HEK293 (cell line): Measurements from ENCODE around the gene AFAP1L2.

Experiments used
- CTCF ChIA-PET: fragments of 350-600 bp; formaldehyde crosslinking; extraction: SDS; loops from one replicate; lab custom pipeline; 2021; ENCODE audit warnings: antibody characterized with exemption; lab: Yijun Ruan, JAX
- POLR2A ChIA-PET: fragments of 300-600 bp; formaldehyde crosslinking; extraction: SDS; loops from one replicate; lab custom pipeline; 2020; ENCODE audit warnings: antibody characterized with exemption, inconsistent platforms; lab: Yijun Ruan, JAX
- H3K27ac ChIP-seq: fragments of 200-500 bp; sonication (Bioruptor generic); 2 replicates; pipeline ENCODE4 v1.5.1; 2014; ENCODE audit warnings: low read depth, low read length, control low read depth, inconsistent platforms; ENCODE audit errors: extremely low read depth
- H3K36me3 ChIP-seq, 2 experiments: fragments of 200-500 bp in 1 of 2; sonication (Bioruptor generic) in 1 of 2; 1 replicate in 1 of 2; 2 replicates in 1 of 2; pipeline ENCODE4 v1.5.1; 2014 to 2017; ENCODE audit warnings: inconsistent platforms in 2 of 2, low read length in 2 of 2; ENCODE audit not compliant: control insufficient read depth in 2 of 2, insufficient read depth in 1 of 2
- H3K4me1 ChIP-seq: fragments of 200-500 bp; sonication (Bioruptor generic); 2 replicates; pipeline ENCODE4 v1.5.1; 2014; ENCODE audit warnings: mild to moderate bottlenecking, low read length, inconsistent platforms; ENCODE audit not compliant: control insufficient read depth, insufficient read depth
- H3K4me3 ChIP-seq: 2 replicates; pipeline ENCODE4 v1.5.1; 2011; ENCODE audit warnings: low read depth, mild to moderate bottlenecking, control low read depth, low read length, moderate library complexity
- H3K9me3 ChIP-seq: fragments of 200-500 bp; sonication (Bioruptor generic); 2 replicates; pipeline ENCODE4 v1.5.1; 2014; ENCODE audit warnings: low read depth, low read length, inconsistent platforms; ENCODE audit not compliant: control insufficient read depth, insufficient read depth
- ATF2 ChIP-seq: fragments of 450-650 bp; formaldehyde crosslinking; IDR thresholded peaks from 2 replicates; pipeline ENCODE4 v1.5.1; 2016; ENCODE audit warnings: missing biosample characterization, missing genetic modification characterization, low read depth
- BCL6B ChIP-seq: fragments of 450-650 bp; formaldehyde crosslinking; IDR thresholded peaks from 2 replicates; pipeline ENCODE4 v1.5.1; 2017; ENCODE audit warnings: missing biosample characterization, missing genetic modification characterization
- OSR2 ChIP-seq: fragments of 450-650 bp; formaldehyde crosslinking; IDR thresholded peaks from 2 replicates; pipeline ENCODE4 v1.5.1; 2016; ENCODE audit warnings: missing biosample characterization, missing genetic modification characterization
- YY1 ChIP-seq: fragments of 450-650 bp; formaldehyde crosslinking; IDR thresholded peaks from 2 replicates; pipeline ENCODE4 v1.5.1; 2018; ENCODE audit warnings: missing biosample characterization, missing genetic modification characterization
- ZBTB17 ChIP-seq: fragments of 450-650 bp; formaldehyde crosslinking; IDR thresholded peaks from 2 replicates; pipeline ENCODE4 v1.5.1; 2016; ENCODE audit warnings: missing biosample characterization, missing genetic modification characterization
- ZBTB44 ChIP-seq: fragments of 450-650 bp; IDR thresholded peaks from 2 replicates; pipeline ENCODE4 v1.5.1; 2018; ENCODE audit warnings: missing biosample characterization, mild to moderate bottlenecking, missing genetic modification characterization
- ZNF155 ChIP-seq: fragments of 450-650 bp; formaldehyde crosslinking; IDR thresholded peaks from 2 replicates; pipeline ENCODE4 v1.5.1; 2016; ENCODE audit warnings: missing biosample characterization, missing genetic modification characterization
- ZNF324 ChIP-seq: fragments of 450-650 bp; formaldehyde crosslinking; IDR thresholded peaks from 2 replicates; pipeline ENCODE4 v1.5.1; 2016; ENCODE audit warnings: missing biosample characterization, missing genetic modification characterization
- ZNF521 ChIP-seq: fragments of 450-650 bp; formaldehyde crosslinking; IDR thresholded peaks from 2 replicates; pipeline ENCODE4 v1.5.1; 2017; ENCODE audit warnings: missing biosample characterization, mild to moderate bottlenecking, missing genetic modification characterization
- ZNF571 ChIP-seq: fragments of 450-650 bp; formaldehyde crosslinking; IDR thresholded peaks from 2 replicates; pipeline ENCODE4 v1.5.0; 2017; ENCODE audit warnings: missing biosample characterization, missing genetic modification characterization
- ZNF623 ChIP-seq: fragments of 450-650 bp; formaldehyde crosslinking; IDR thresholded peaks from 2 replicates; pipeline ENCODE4 v1.5.1; 2016; ENCODE audit warnings: missing biosample characterization, missing genetic modification characterization
- ZNF626 ChIP-seq: fragments of 450-650 bp; sonication (Bioruptor Pico); formaldehyde crosslinking; IDR thresholded peaks from 2 replicates; pipeline ENCODE4 v1.5.1; 2018; ENCODE audit warnings: missing biosample characterization, missing genetic modification characterization, inconsistent platforms
- ZNF658 ChIP-seq: fragments of 450-650 bp; formaldehyde crosslinking; IDR thresholded peaks from 2 replicates; pipeline ENCODE4; 2016; ENCODE audit warnings: missing biosample characterization, missing genetic modification characterization
- ZNF664 ChIP-seq: fragments of 450-650 bp; formaldehyde crosslinking; IDR thresholded peaks from 2 replicates; pipeline ENCODE4 v1.5.1; 2016; ENCODE audit warnings: missing biosample characterization, missing genetic modification characterization
- ZNF704 ChIP-seq: fragments of 450-650 bp; formaldehyde crosslinking; IDR thresholded peaks from 2 replicates; pipeline ENCODE4 v1.5.1; 2016; ENCODE audit warnings: missing biosample characterization, missing genetic modification characterization
- ZSCAN4 ChIP-seq: fragments of 450-650 bp; formaldehyde crosslinking; IDR thresholded peaks from 2 replicates; pipeline ENCODE4 v1.5.1; 2017; ENCODE audit warnings: missing biosample characterization, missing genetic modification characterization

The AFAP1L2 gene

GRCh38 chr10:114276066-114276465 is 128.2 kb downstream of the AFAP1L2 start:
- no peaks in the 10 kb centered on the region for H3K9me3 ChIP-seq
- no peak overlapping the region for H3K4me3 ChIP-seq
- POLR2A ChIA-PET, result no interaction called here
- no peak for TF ChIP-seq ZNF155 (tag by site-specific recombination)
- no peak for TF ChIP-seq YY1 (tag by site-specific recombination)
- TF ChIP-seq ZNF626 (tag by site-specific recombination), result no peak
- no peak for TF ChIP-seq ZBTB44
- TF ChIP-seq ZNF521 (tag by site-specific recombination), result no peak
- TF ChIP-seq ZNF324, result no peak
- TF ChIP-seq ZNF704, result no peak
- no peak for TF ChIP-seq ZNF571 (tag by site-specific recombination)
- no peak for TF ChIP-seq ZSCAN4 (tag by site-specific recombination)
- TF ChIP-seq BCL6B, result no peak
- TF ChIP-seq OSR2 (tag by site-specific recombination), result no peak
- CTCF ChIA-PET, result no interaction called here
- no peaks in the 10 kb centered on the region for H3K4me1 ChIP-seq
- H3K36me3 ChIP-seq, result no peaks in the 10 kb centered on the region
- no peak overlapping the region for H3K27ac ChIP-seq

- H3K9me3 ChIP-seq, result no peaks in the 10 kb centered on the region
- TF ChIP-seq ATF2 (tag by site-specific recombination) (peak; percentile 79), ZNF658 (tag by site-specific recombination) (no peak)
- TF ChIP-seq, all 188 proteins: peak for 1
- POLR2A ChIA-PET, result no interaction called here
- Histone ChIP-seq H3K36me3 (no peaks in the 10 kb centered on the region), H3K4me1 (no peaks in the 10 kb centered on the region), H3K4me3 (no peak overlapping the region), H3K27ac (no peak overlapping the region)
- CTCF ChIA-PET, result no interaction called here
These were observed 129.5 kb downstream of the AFAP1L2 start for GRCh38 chr10:114274616-114275453.

- H3K4me3 ChIP-seq, result no peak overlapping the region
- POLR2A ChIA-PET, result no interaction called here
- H3K27ac ChIP-seq, result no peak overlapping the region
- no peaks in the 10 kb centered on the region for H3K9me3 ChIP-seq
- no peak for TF ChIP-seq ZNF664 (tag by site-specific recombination)
- TF ChIP-seq ZBTB17, result no peak
- TF ChIP-seq ZNF623 (tag by site-specific recombination), result peak; percentile 81
- TF ChIP-seq, all 188 proteins: peak for 1
- H3K4me1 ChIP-seq, result no peaks in the 10 kb centered on the region
- CTCF ChIA-PET, result no interaction called here
- H3K36me3 ChIP-seq, result no peaks in the 10 kb centered on the region
These were observed 130.4 kb downstream of the AFAP1L2 start for GRCh38 chr10:114273910-114274309.
